Stomach smooth muscle (tissue), 2 donors: Measurements from ENCODE around the gene CRACDL.

Experiments
- H3K27ac ChIP-seq: one replicate; pipeline ENCODE4 v1.7.0; 2013; ENCODE audit warnings: mild to moderate bottlenecking, low read length, inconsistent platforms
- H3K27me3 ChIP-seq, 2 donors: one replicate each; pipeline ENCODE4 v1.7.0; 2013; ENCODE audit warnings: low read length in 2 of 2; ENCODE audit not compliant: insufficient read depth in 2 of 2, control insufficient read depth in 1 of 2
- H3K36me3 ChIP-seq, 2 donors: one replicate each; pipeline ENCODE4 v1.7.0; 2013; ENCODE audit warnings: low read length in 2 of 2; ENCODE audit not compliant: control insufficient read depth in 2 of 2, insufficient read depth in 2 of 2
- H3K4me1 ChIP-seq: one replicate; pipeline ENCODE4 v1.7.0; 2013; ENCODE audit warnings: low read length; ENCODE audit not compliant: control insufficient read depth, insufficient read depth
- H3K4me3 ChIP-seq, 2 donors: one replicate each; pipeline ENCODE4 v1.7.0; 2013; ENCODE audit warnings: low read length in 2 of 2
- H3K9ac ChIP-seq, 2 donors: one replicate each; pipeline ENCODE4 v1.7.0; 2013; ENCODE audit warnings: low read length in 2 of 2, mild to moderate bottlenecking in 1 of 2
- H3K9me3 ChIP-seq, 2 donors: one replicate each; pipeline ENCODE4 v1.7.0; 2013; ENCODE audit warnings: low read length in 2 of 2; ENCODE audit not compliant: control insufficient read depth in 2 of 2
- donor health status: healthy.
- donor health status: Pancreatic carcinoma.

The CRACDL gene

GRCh38 chr2:98895901-98896300 is 40.1 kb downstream of the CRACDL start:
- Histone ChIP-seq H3K27me3 (no peaks in the 10 kb centered on the region), H3K4me3 (no peak overlapping the region), H3K4me1 (no peaks in the 10 kb centered on the region), H3K27ac (no peak overlapping the region), H3K9me3 (no peaks in the 10 kb centered on the region), H3K9ac (no peak overlapping the region), H3K36me3 (no peaks in the 10 kb centered on the region)

- Histone ChIP-seq H3K9me3 (no peaks in the 10 kb centered on the region), H3K4me3 (no peak overlapping the region), H3K27me3 (no peaks in the 10 kb centered on the region), H3K9ac (no peak overlapping the region), H3K27ac (no peak overlapping the region), H3K4me1 (no peaks in the 10 kb centered on the region), H3K36me3 (no peaks in the 10 kb centered on the region)
Measured at GRCh38 chr2:98895221-98895620, 40.8 kb downstream of the CRACDL start.

GRCh38 chr2:98894331-98895000 is 41.6 kb downstream of the CRACDL start:
- no peak overlapping the region for H3K9ac ChIP-seq
- H3K27ac ChIP-seq = no peak overlapping the region
- no peaks in the 10 kb centered on the region for H3K36me3 ChIP-seq
- H3K9me3 ChIP-seq = no peaks in the 10 kb centered on the region
- no peaks in the 10 kb centered on the region for H3K4me1 ChIP-seq
- no peaks in the 10 kb centered on the region for H3K27me3 ChIP-seq
- H3K4me3 ChIP-seq = no peak overlapping the region

- no peaks in the 10 kb centered on the region for H3K4me1 ChIP-seq
- H3K9me3 ChIP-seq = no peaks in the 10 kb centered on the region
- no peaks in the 10 kb centered on the region for H3K36me3 ChIP-seq
- no peak overlapping the region for H3K4me3 ChIP-seq
- H3K27ac ChIP-seq = no peak overlapping the region
- no peak overlapping the region for H3K9ac ChIP-seq
- H3K27me3 ChIP-seq = no peaks in the 10 kb centered on the region
Measured at GRCh38 chr2:98893911-98894321, 42.1 kb downstream of the CRACDL start.

GRCh38 chr2:98892871-98893270 is 43.2 kb downstream of the CRACDL start:
- Histone ChIP-seq H3K9me3 (no peaks in the 10 kb centered on the region), H3K27ac (no peak overlapping the region), H3K4me1 (no peaks in the 10 kb centered on the region), H3K9ac (no peak overlapping the region), H3K36me3 (no peaks in the 10 kb centered on the region), H3K4me3 (no peak overlapping the region), H3K27me3 (no peaks in the 10 kb centered on the region)

- no peaks in the 10 kb centered on the region for H3K4me1 ChIP-seq
- H3K4me3 ChIP-seq = no peak overlapping the region
- no peaks in the 10 kb centered on the region for H3K36me3 ChIP-seq
- H3K27ac ChIP-seq = no peak overlapping the region
- H3K9me3 ChIP-seq = no peaks in the 10 kb centered on the region
- no peaks in the 10 kb centered on the region for H3K27me3 ChIP-seq
- H3K9ac ChIP-seq = no peak overlapping the region
Measured at GRCh38 chr2:98891591-98891990, 44.4 kb downstream of the CRACDL start.

GRCh38 chr2:98886066-98886554 is 49.9 kb downstream of the CRACDL start:
- no peak overlapping the region for H3K4me3 ChIP-seq
- no peak overlapping the region for H3K9ac ChIP-seq
- no peaks in the 10 kb centered on the region for H3K4me1 ChIP-seq
- no peaks in the 10 kb centered on the region for H3K27me3 ChIP-seq
- H3K36me3 ChIP-seq = no peaks in the 10 kb centered on the region
- no peak overlapping the region for H3K27ac ChIP-seq
- H3K9me3 ChIP-seq = peaks cover 0 to 4% of the 10 kb centered on the region in 2 donors

GRCh38 chr2:98884658-98885057 is 51.4 kb downstream of the CRACDL start:
- Histone ChIP-seq H3K9me3 (peaks cover 0 to 4% of the 10 kb centered on the region in 2 donors), H3K4me3 (no peak overlapping the region), H3K4me1 (no peaks in the 10 kb centered on the region), H3K27me3 (no peaks in the 10 kb centered on the region), H3K36me3 (no peaks in the 10 kb centered on the region), H3K27ac (no peak overlapping the region), H3K9ac (no peak overlapping the region)

GRCh38 chr2:98883780-98884211 is 52.2 kb downstream of the CRACDL start:
- no peaks in the 10 kb centered on the region for H3K36me3 ChIP-seq
- no peaks in the 10 kb centered on the region for H3K4me1 ChIP-seq
- H3K9ac ChIP-seq = no peak overlapping the region
- H3K9me3 ChIP-seq = peaks cover 0 to 4% of the 10 kb centered on the region in 2 donors
- H3K27ac ChIP-seq = no peak overlapping the region
- H3K4me3 ChIP-seq = no peak overlapping the region
- no peaks in the 10 kb centered on the region for H3K27me3 ChIP-seq

GRCh38 chr2:98882971-98883779 is 52.9 kb downstream of the CRACDL start:
- Histone ChIP-seq H3K4me3 (no peak overlapping the region), H3K4me1 (no peaks in the 10 kb centered on the region), H3K9me3 (peaks cover 0 to 4% of the 10 kb centered on the region in 2 donors), H3K27me3 (no peaks in the 10 kb centered on the region), H3K27ac (no peak overlapping the region), H3K9ac (no peak overlapping the region), H3K36me3 (no peaks in the 10 kb centered on the region)

GRCh38 chr2:98882368-98882767 is 53.7 kb downstream of the CRACDL start:
- no peak overlapping the region for H3K27ac ChIP-seq
- H3K9ac ChIP-seq = no peak overlapping the region
- no peaks in the 10 kb centered on the region for H3K27me3 ChIP-seq

More at GRCh38 chr2:98882368-98882767, 53.7 kb downstream of the CRACDL start:
- Histone ChIP-seq H3K36me3 (no peaks in the 10 kb centered on the region), H3K4me3 (no peak overlapping the region), H3K9me3 (peaks cover 0 to 4% of the 10 kb centered on the region in 2 donors), H3K4me1 (no peaks in the 10 kb centered on the region)
